PC-3 (cell line): ENCODE data around the gene AVEN. TPM values are rescaled to one million over a fixed set of nuclear protein-coding genes. Genes with fewer than 3 reads are reported as not detected.

ENCODE experiments used
- ATAC-seq: fragments of 200-7000 bp; cut with Tn5 transposase; 2 replicates; pipeline ENCODE4 v1.9.1; 2020; ENCODE audit warnings: mild to moderate bottlenecking, moderate library complexity
- BruUV-seq: library from RNA; stranded (reverse); fragments of 400-500 nt; replicated peaks from 2 replicates; lab custom pipeline; 2021; lab: Mats Ljungman, UMichigan
- CTCF ChIA-PET: fragments of 300-600 bp; sonication (Branson Sonifier 250); formaldehyde crosslinking; loops from one replicate; lab custom pipeline; 2022; ENCODE audit warnings: antibody characterized with exemption; lab: Charles Lee
- POLR2A ChIA-PET: fragments of 300-600 bp; sonication (Branson Sonifier 250); formaldehyde crosslinking; loops from one replicate; lab custom pipeline; 2022; ENCODE audit warnings: antibody characterized with exemption; ENCODE audit not compliant: unreplicated experiment; lab: Charles Lee
- DNase-seq: peaks from one replicate; pipeline ENCODE4 v3.0.0-alpha.2; 2015
- H2AFZ ChIP-seq: fragments of 300-600 bp; sonication (generic); 2 replicates; pipeline ENCODE4 v1.6.0; 2016; ENCODE audit warnings: antibody characterized with exemption, low read length
- H3F3A ChIP-seq: fragments of 300-600 bp; sonication (generic); one replicate; pipeline ENCODE4 v1.6.0; 2017; ENCODE audit warnings: antibody characterized with exemption, low read length, control low read depth, mild to moderate bottlenecking; ENCODE audit not compliant: unreplicated experiment
- H3K27ac ChIP-seq: fragments of 300-600 bp; sonication (generic); 2 replicates; pipeline ENCODE4 v1.5.1; 2016; ENCODE audit warnings: mild to moderate bottlenecking, low read length
- H3K27me3 ChIP-seq: fragments of 300-600 bp; sonication (generic); 2 replicates; pipeline ENCODE4 v1.6.1; 2016; ENCODE audit warnings: low read length, mixed read lengths
- H3K36me3 ChIP-seq: fragments of 300-600 bp; sonication (generic); 2 replicates; pipeline ENCODE4 v1.6.1; 2016; ENCODE audit warnings: low read depth, mixed run types, low read length, mixed read lengths
- H3K4me1 ChIP-seq: fragments of 300-600 bp; sonication (generic); 2 replicates; pipeline ENCODE4 v1.5.1; 2016; ENCODE audit warnings: low read length; ENCODE audit not compliant: insufficient read depth
- H3K4me2 ChIP-seq: fragments of 300-600 bp; sonication (generic); 2 replicates; pipeline ENCODE4 v1.6.0; 2016; ENCODE audit warnings: low read length
- H3K4me3 ChIP-seq: fragments of 300-600 bp; sonication (generic); 2 replicates; pipeline ENCODE4 v1.5.1; 2016; ENCODE audit warnings: mild to moderate bottlenecking, low read length, mixed read lengths
- H3K79me2 ChIP-seq: fragments of 300-600 bp; sonication (generic); 2 replicates; pipeline ENCODE4 v1.6.1; 2017; ENCODE audit warnings: low read length, mixed read lengths
- H3K9ac ChIP-seq: fragments of 300-600 bp; sonication (generic); 2 replicates; pipeline ENCODE4 v1.6.0; 2016; ENCODE audit warnings: mild to moderate bottlenecking, low read length
- H3K9me2 ChIP-seq: fragments of 300-600 bp; sonication (generic); replicated peaks from 2 replicates; pipeline ENCODE4 v1.6.1; 2016; ENCODE audit warnings: mixed run types, low read length, mixed read lengths
- H3K9me3 ChIP-seq: fragments of 300-600 bp; sonication (generic); 2 replicates; pipeline ENCODE4 v1.6.1; 2016; ENCODE audit warnings: low read length, mixed read lengths
- H4K20me1 ChIP-seq: fragments of 300-600 bp; sonication (generic); 2 replicates; pipeline ENCODE4 v1.6.1; 2016; ENCODE audit warnings: low read length, mixed read lengths
- CTCF ChIP-seq: fragments of 300-600 bp; sonication (generic); conservative IDR thresholded peaks from 2 replicates; pipeline ENCODE4 v1.5.1; 2017; ENCODE audit warnings: antibody characterized with exemption, low read depth, mild to moderate bottlenecking, low read length
- EZH2 ChIP-seq: fragments of 300-600 bp; sonication (generic); IDR thresholded peaks from one replicate; pipeline ENCODE4 v1.6.1; 2017; ENCODE audit warnings: antibody characterized with exemption, mild to moderate bottlenecking, low read length; ENCODE audit not compliant: unreplicated experiment
- EZH2phosphoT487 ChIP-seq: fragments of 300-600 bp; sonication (generic); IDR thresholded peaks from 2 replicates; pipeline ENCODE4 v1.6.1; 2018; ENCODE audit warnings: mild to moderate bottlenecking, antibody characterized with exemption, low read length, borderline replicate concordance
- intact Hi-C: fragments of 100-400 bp; cut with micrococcal nuclease; formaldehyde crosslinking; loops from 2 replicates; pipeline ENCODE4 v1.9.0; 2023
- total RNA-seq: library from RNA; depleted of rRNA; stranded (reverse); fragments of >200 nt; gene quantifications from 2 replicates; pipeline ENCODE4 v1.2.3, GENCODE V29; 2014

AVEN gene
- total RNA-seq, 1 experiment from 2014 or later, result 10.5 TPM

GRCh38 chr15:33826201-33826600, 212.8 kb downstream of the AVEN start:
- Histone ChIP-seq H2AFZ (no peak overlapping the region), H4K20me1 (no peaks in the 10 kb centered on the region), H3K9me2 (no peaks in the 10 kb centered on the region), H3K27me3 (peaks cover 46% of the 10 kb centered on the region), H3K4me3 (no peak overlapping the region), H3K79me2 (no peaks in the 10 kb centered on the region), H3K27ac (no peak overlapping the region), H3K36me3 (no peaks in the 10 kb centered on the region), H3K4me1 (no peaks in the 10 kb centered on the region), H3K9me3 (no peaks in the 10 kb centered on the region), H3K9ac (no peak overlapping the region), H3K4me2 (no peak overlapping the region), H3F3A (no peaks in the 10 kb centered on the region)
- DNase-seq (no peak), ATAC-seq (no peak)
- POLR2A ChIA-PET, result no interaction called here
- no TSS peak for BruUV-seq
- TF ChIP-seq CTCF, result no peak
- TF ChIP-seq EZH2, result no peak
- no peak for TF ChIP-seq EZH2phosphoT487
- CTCF ChIA-PET, result no interaction called here
- intact Hi-C loops, result no loop called here

GRCh38 chr15:33825453-33825852, 213.6 kb downstream of the AVEN start:
- no TSS peak for BruUV-seq
- H3K36me3 ChIP-seq, result no peaks in the 10 kb centered on the region
- no peak overlapping the region for H3K4me2 ChIP-seq
- TF ChIP-seq EZH2, result no peak
- H3K27me3 ChIP-seq, result peaks cover 53% of the 10 kb centered on the region
- POLR2A ChIA-PET, result no interaction called here
- H3K9me3 ChIP-seq, result no peaks in the 10 kb centered on the region
- no peak overlapping the region for H2AFZ ChIP-seq
- no peak overlapping the region for H3K4me3 ChIP-seq
- intact Hi-C loops, result no loop called here
- H4K20me1 ChIP-seq, result no peaks in the 10 kb centered on the region
- no peaks in the 10 kb centered on the region for H3K4me1 ChIP-seq
- H3K9me2 ChIP-seq, result no peaks in the 10 kb centered on the region
- no peak overlapping the region for H3K27ac ChIP-seq
- H3K79me2 ChIP-seq, result no peaks in the 10 kb centered on the region
- ATAC-seq (no peak), DNase-seq (no peak)
- H3K9ac ChIP-seq, result no peak overlapping the region
- CTCF ChIA-PET, result no interaction called here
- H3F3A ChIP-seq, result no peaks in the 10 kb centered on the region

DNA sequence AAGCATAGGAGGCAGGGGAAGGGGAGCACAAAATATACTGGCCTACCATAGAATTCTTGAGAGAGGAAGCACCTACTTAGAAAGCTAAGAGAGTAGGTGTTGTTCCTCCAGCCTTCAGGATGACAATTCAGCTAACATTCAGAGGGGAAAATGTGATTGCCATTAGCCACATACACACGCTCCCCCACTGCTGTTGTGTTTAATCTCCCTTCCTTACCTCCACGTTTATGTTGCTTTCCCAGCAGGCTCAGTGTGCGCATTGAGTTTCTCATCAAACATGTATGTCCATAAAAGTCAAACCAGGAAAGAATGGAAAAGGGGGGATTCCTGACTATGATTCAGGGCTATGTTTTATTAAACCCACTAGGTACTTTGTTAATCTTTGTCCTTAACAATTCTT, 215.9 kb downstream of the AVEN start:
- H2AFZ ChIP-seq, result no peak overlapping the region
- H3K79me2 ChIP-seq, result no peaks in the 10 kb centered on the region
- no peaks in the 10 kb centered on the region for H3F3A ChIP-seq
- no peak overlapping the region for H3K9ac ChIP-seq
- no peak overlapping the region for H3K27ac ChIP-seq
- no peak for DNase-seq
- no peaks in the 10 kb centered on the region for H3K36me3 ChIP-seq
- ATAC-seq, result no peak
- ChIA-PET CTCF (interaction anchor here (0.6 to 1.0 kb wide), 2 partner anchors 85 to 170 kb away, joined by 4 to 5 read pairs; no protein-coding TSS in a partner anchor), POLR2A (no interaction called here)
- no peaks in the 10 kb centered on the region for H3K4me1 ChIP-seq
- no peak overlapping the region for H3K4me2 ChIP-seq
- no TSS peak for BruUV-seq
- H3K9me3 ChIP-seq, result no peaks in the 10 kb centered on the region
- no peaks in the 10 kb centered on the region for H3K9me2 ChIP-seq
- TF ChIP-seq EZH2phosphoT487 (no peak), CTCF (no peak), EZH2 (no peak)
- peaks cover 65% of the 10 kb centered on the region for H3K27me3 ChIP-seq
- no peak overlapping the region for H3K4me3 ChIP-seq
- intact Hi-C loops, result loop anchor here (5.0 kb wide), 1 partner anchor 144 kb away; the partner anchor contains the start of gene CHRM5
- no peaks in the 10 kb centered on the region for H4K20me1 ChIP-seq
